ENCODE data around the gene CYP4Z1.

- TF ChIP-seq POLR2AphosphoS5 (IDR thresholded peaks at IDR 0.05) = no peak
- no peak for TF ChIP-seq CTCF (IDR thresholded peaks at IDR 0.05)
Measured at GRCh38 chr1:47106792-47107191, 39.8 kb downstream of the CYP4Z1 start.

All from upper lobe of left lung (tissue), 4 donors.